ENCODE measurements around the gene KTI12.
A peak's percentile ranks its signal among the peaks of the same experiment; 100 is the strongest.

KTI12 gene

GRCh38 chr1:52063192-52063591, 29.6 kb upstream of the KTI12 start:
- Histone ChIP-seq H3K27me3 (no peaks in the 10 kb centered on the region), H3K27ac (no peak overlapping the region), H3K4me1 (peaks cover 0 to 16% (median 10%) of the 10 kb centered on the region in 4 donors), H3K9me3 (no peaks in the 10 kb centered on the region), H3K36me3 (peaks cover 52 to 74% (median 67%) of the 10 kb centered on the region in 3 donors), H3K4me3 (no peak overlapping the region)
- intact Hi-C loops (cut with DNase I; ENCODE audit: low total_unique reads): no loop called here
- no peak for DNase-seq
- TF ChIP-seq, protein P1, sequence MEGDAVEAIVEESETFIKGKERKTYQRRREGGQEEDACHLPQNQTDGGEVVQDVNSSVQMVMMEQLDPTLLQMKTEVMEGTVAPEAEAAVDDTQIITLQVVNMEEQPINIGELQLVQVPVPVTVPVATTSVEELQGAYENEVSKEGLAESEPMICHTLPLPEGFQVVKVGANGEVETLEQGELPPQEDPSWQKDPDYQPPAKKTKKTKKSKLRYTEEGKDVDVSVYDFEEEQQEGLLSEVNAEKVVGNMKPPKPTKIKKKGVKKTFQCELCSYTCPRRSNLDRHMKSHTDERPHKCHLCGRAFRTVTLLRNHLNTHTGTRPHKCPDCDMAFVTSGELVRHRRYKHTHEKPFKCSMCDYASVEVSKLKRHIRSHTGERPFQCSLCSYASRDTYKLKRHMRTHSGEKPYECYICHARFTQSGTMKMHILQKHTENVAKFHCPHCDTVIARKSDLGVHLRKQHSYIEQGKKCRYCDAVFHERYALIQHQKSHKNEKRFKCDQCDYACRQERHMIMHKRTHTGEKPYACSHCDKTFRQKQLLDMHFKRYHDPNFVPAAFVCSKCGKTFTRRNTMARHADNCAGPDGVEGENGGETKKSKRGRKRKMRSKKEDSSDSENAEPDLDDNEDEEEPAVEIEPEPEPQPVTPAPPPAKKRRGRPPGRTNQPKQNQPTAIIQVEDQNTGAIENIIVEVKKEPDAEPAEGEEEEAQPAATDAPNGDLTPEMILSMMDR (IDR thresholded peaks at IDR 0.05): no peak

- TF ChIP-seq, protein P1 (IDR thresholded peaks at IDR 0.05): no peak
- no peak overlapping the region for H3K4me3 ChIP-seq
- H3K9me3 ChIP-seq: no peaks in the 10 kb centered on the region
- H3K27ac ChIP-seq: no peak overlapping the region
- H3K27me3 ChIP-seq: no peaks in the 10 kb centered on the region
- DNase-seq: no peak
- peaks cover 0 to 32% (median 21%) of the 10 kb centered on the region in 4 donors for H3K4me1 ChIP-seq
- H3K36me3 ChIP-seq: peaks cover 36 to 54% (median 45%) of the 10 kb centered on the region in 3 donors
- intact Hi-C loops (cut with DNase I; ENCODE audit: low total_unique reads): no loop called here
Measured at GRCh38 chr1:52060822-52061221, 27.2 kb upstream of the KTI12 start.

DNA sequence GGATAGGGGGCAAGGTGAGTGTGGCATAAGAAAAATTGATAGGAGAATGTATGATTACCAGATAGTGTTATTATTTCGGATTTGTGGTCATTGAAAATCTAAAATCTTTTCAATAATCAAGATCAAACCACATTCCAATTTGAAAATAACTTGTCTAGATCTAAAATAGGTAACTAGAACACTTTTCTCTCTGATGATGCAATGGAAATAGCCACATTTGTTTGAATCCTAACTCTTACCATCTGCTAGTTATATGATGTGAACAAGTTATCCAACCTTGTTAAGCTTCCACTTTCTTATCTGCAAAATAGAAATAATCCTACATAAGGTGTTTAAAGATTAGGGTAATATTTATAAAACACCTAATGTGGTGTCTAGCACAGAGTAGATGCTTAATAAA, 26.3 kb upstream of the KTI12 start:
- peaks cover 0 to 32% (median 21%) of the 10 kb centered on the region in 4 donors for H3K4me1 ChIP-seq
- TF ChIP-seq, protein P1 (IDR thresholded peaks at IDR 0.05): no peak
- intact Hi-C loops (cut with DNase I; ENCODE audit: low total_unique reads): loop anchor here (5.0 to 10.0 kb wide), 2 partner anchors 307 to 1095 kb away; partner anchors contain the start of genes CC2D1B and FAF1
- H3K9me3 ChIP-seq: no peaks in the 10 kb centered on the region
- peaks cover 27 to 45% (median 36%) of the 10 kb centered on the region in 3 donors for H3K36me3 ChIP-seq
- H3K27me3 ChIP-seq: no peaks in the 10 kb centered on the region
- H3K27ac ChIP-seq: no peak overlapping the region
- no peak overlapping the region for H3K4me3 ChIP-seq
- DNase-seq: no peak

- no peak overlapping the region for H3K4me3 ChIP-seq
- H3K9me3 ChIP-seq: no peaks in the 10 kb centered on the region
- intact Hi-C loops (cut with DNase I; ENCODE audit: low total_unique reads): loop anchor here (5.0 to 10.0 kb wide), 2 partner anchors 308 to 1095 kb away; partner anchors contain the start of genes CC2D1B and FAF1
- H3K27me3 ChIP-seq: no peaks in the 10 kb centered on the region
- DNase-seq: no peak
- TF ChIP-seq, protein P1 (IDR thresholded peaks at IDR 0.05): no peak
- no peak overlapping the region for H3K27ac ChIP-seq
- peaks cover 21 to 42% (median 33%) of the 10 kb centered on the region in 3 donors for H3K36me3 ChIP-seq
- H3K4me1 ChIP-seq: peaks cover 0 to 35% (median 25%) of the 10 kb centered on the region in 4 donors
Measured at GRCh38 chr1:52059321-52059720, 25.7 kb upstream of the KTI12 start.

DNA sequence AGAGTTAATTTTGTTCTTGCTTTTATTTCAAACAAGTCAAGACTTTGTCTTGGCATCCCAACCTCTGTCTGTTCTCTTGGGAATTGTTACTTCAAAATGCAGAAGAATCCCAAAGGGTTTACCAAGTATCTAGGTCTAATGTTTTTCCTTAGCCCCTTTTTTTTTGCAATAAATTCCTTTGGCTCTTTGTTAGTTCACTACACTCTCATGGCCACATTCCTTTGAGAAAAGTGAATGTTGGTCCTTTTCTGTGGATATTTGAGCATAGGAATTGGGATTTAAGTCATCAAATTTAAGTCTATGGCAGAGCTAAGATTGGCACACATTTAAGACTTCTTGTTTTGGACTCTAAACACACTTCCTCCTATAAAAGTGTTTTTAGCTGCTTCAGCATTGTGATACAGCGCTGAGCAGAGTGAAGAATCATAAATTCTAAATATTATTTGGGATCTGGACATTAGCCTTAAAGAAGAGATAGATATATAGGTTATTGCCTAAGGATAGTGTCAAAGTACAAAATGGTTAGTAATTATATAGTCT, 24.3 kb upstream of the KTI12 start:
- no peak for DNase-seq
- Histone ChIP-seq H3K36me3 (peaks cover 15 to 30% (median 28%) of the 10 kb centered on the region in 3 donors), H3K4me1 (peaks cover 0 to 46% (median 31%) of the 10 kb centered on the region in 4 donors), H3K9me3 (no peaks in the 10 kb centered on the region), H3K27me3 (no peaks in the 10 kb centered on the region), H3K27ac (peak overlapping the region; percentile 89 to 94), H3K4me3 (no peak overlapping the region)
- intact Hi-C loops (cut with DNase I; ENCODE audit: low total_unique reads): loop anchor here (5.0 to 10.0 kb wide), 2 partner anchors 309 to 1093 kb away; partner anchors contain the start of genes CC2D1B and FAF1
- TF ChIP-seq, protein P1 (IDR thresholded peaks at IDR 0.05): no peak

Measured in tibial artery (tissue), 4 donors.